22Rv1 (cell line): Measurements from ENCODE around the gene AGAP1.

ENCODE experiments used
- CTCF ChIP-seq: fragments of 450-650 bp; IDR thresholded peaks from 2 replicates; pipeline ENCODE4 v1.5.1; 2017; ENCODE audit warnings: mild to moderate bottlenecking
- ZFX ChIP-seq: fragments of 450-650 bp; IDR thresholded peaks from 2 replicates; pipeline ENCODE4 v1.6.1; 2017; ENCODE audit warnings: antibody characterized with exemption, borderline replicate concordance

GRCh38 chr2:235950473-235950809, 456.6 kb downstream of the AGAP1 start:
- no peak for TF ChIP-seq CTCF
- TF ChIP-seq ZFX = no peak
